ENCODE data around the gene CYP2E1. TPM values are rescaled to one million over a fixed set of nuclear protein-coding genes. Genes with fewer than 3 reads are reported as not detected.

The CYP2E1 gene
- total and polyA plus RNA-seq, 8 donors, result 4.6 to 10.1 (median 7.5) TPM

DNA sequence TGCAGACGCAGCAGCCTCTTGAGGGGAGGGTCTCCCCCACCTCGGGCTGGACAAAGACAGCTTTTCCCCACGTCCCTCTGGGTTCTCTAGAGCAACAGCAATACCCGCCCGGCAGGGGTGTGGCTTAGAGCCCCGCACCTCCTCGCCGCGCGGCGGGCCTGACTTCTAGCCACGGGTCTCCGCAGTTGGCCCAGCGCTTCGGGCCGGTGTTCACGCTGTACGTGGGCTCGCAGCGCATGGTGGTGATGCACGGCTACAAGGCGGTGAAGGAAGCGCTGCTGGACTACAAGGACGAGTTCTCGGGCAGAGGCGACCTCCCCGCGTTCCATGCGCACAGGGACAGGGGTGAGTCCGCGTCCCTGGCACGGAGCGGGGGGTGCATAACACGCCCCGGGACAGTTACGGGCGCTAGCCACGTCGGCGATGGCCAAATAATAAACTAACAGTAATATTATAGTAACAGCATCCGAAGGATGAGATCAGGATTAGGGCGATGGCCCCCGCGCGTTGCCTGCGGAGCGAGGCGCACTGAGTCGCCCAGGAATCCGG is 1.2 kb downstream of the CYP2E1 start:
- peak overlapping the region in 2 of 4 donors; percentile 21 to 46 for H3K27ac ChIP-seq
- ATAC-seq (peak; percentile 47 to 69 (median 68)), DNase-seq (peak in 2 of 6 donors; percentile 23 to 76), FAIRE-seq (no peak)
- H3K27me3 ChIP-seq, result no peaks in the 10 kb centered on the region
- intact Hi-C loops (cut with DNase I), result no loop called here
- H3K36me3 ChIP-seq, result no peaks in the 10 kb centered on the region
- TF ChIP-seq, protein P1, sequence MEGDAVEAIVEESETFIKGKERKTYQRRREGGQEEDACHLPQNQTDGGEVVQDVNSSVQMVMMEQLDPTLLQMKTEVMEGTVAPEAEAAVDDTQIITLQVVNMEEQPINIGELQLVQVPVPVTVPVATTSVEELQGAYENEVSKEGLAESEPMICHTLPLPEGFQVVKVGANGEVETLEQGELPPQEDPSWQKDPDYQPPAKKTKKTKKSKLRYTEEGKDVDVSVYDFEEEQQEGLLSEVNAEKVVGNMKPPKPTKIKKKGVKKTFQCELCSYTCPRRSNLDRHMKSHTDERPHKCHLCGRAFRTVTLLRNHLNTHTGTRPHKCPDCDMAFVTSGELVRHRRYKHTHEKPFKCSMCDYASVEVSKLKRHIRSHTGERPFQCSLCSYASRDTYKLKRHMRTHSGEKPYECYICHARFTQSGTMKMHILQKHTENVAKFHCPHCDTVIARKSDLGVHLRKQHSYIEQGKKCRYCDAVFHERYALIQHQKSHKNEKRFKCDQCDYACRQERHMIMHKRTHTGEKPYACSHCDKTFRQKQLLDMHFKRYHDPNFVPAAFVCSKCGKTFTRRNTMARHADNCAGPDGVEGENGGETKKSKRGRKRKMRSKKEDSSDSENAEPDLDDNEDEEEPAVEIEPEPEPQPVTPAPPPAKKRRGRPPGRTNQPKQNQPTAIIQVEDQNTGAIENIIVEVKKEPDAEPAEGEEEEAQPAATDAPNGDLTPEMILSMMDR (IDR thresholded peaks at IDR 0.05), result no peak
- 2 to 16% methylated on average over 50 of the region's 50 CpGs for WGBS, 2 donors
- H3K4me1 ChIP-seq, result peaks cover 0 to 6% (median 0%) of the 10 kb centered on the region in 3 donors
- H3K4me3 ChIP-seq, result peak overlapping the region; percentile 27 to 57 (median 34)
- H3K9me3 ChIP-seq, result no peaks in the 10 kb centered on the region

DNA sequence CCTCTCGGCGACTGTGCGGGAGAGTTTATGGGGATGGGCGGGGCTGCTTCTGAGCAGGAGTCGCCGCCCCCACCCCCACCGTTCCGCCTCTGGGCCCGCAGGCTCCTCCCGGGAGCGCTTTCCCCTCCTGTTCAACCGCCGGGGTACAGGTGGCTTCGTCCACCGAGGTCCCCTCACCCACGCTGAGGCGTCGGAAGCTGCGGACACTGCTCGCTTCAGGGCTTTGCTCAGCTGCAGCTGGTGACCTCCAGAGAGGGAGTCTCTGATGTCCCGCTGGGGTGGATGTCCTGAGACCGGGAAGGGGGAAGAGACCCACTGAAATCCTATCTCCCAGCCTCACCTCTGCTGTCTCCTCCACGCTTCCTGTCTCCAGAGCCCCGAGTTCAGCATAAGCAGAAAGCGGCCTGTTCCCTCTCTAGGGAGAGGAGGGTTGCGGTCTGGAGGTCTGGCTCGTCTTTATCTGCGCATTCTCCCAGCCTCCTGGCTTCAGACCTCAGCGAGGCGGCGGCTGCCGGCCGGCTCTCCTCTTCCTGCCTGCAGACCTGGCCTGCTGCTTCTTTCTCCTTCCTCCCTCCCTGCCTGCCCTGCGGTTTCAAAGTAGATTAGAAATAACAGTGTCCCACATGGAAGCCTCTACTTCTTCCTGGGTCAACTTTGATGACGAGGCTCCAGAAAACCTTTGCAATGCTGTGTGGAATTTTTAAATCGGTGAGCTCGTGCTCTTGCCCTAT is 1.8 kb downstream of the CYP2E1 start:
- ATAC-seq (peak; percentile 49 to 90 (median 81)), DNase-seq (peak; percentile 22 to 77 (median 46)), FAIRE-seq (no peak)
- intact Hi-C loops (cut with DNase I), result no loop called here
- Histone ChIP-seq H3K27ac (no peak overlapping the region), H3K4me3 (peak overlapping the region; percentile 27 to 57 (median 34)), H3K27me3 (no peaks in the 10 kb centered on the region), H3K4me1 (peaks cover 0 to 6% (median 0%) of the 10 kb centered on the region in 3 donors), H3K36me3 (no peaks in the 10 kb centered on the region), H3K9me3 (no peaks in the 10 kb centered on the region)
- TF ChIP-seq, protein P1 (IDR thresholded peaks at IDR 0.05), result no peak
- 1 to 11% methylated on average over 36 to 37 of the region's 37 CpGs for whole genome bisulfite sequencing, 2 donors

DNA sequence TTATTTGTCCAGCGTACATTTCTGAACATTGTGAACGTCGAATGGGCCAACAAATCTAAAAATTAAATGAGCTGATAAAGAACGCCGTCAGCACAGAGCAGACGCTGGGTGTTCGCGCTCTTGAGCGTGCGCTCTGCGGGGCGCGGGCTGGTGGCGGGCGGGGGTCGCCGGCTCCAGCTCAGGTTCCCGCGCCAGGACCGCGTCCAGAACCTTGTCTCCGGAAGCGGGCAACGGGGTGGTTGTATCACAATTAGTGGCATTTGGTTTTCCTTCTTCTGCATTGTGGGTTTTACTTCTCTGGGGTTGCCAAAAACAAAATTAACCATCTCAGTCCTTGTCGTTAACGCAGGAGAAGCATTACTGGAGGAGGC is 2.4 kb downstream of the CYP2E1 start:
- no peaks in the 10 kb centered on the region for H3K9me3 ChIP-seq
- DNase-seq (no peak), ATAC-seq (no peak), FAIRE-seq (no peak)
- peak overlapping the region in 3 of 4 donors; percentile 31 to 57 (median 38) for H3K4me3 ChIP-seq
- no peaks in the 10 kb centered on the region for H3K36me3 ChIP-seq
- H3K27me3 ChIP-seq, result no peaks in the 10 kb centered on the region
- WGBS, 2 donors, result 9 to 10% methylated on average over 26 of the region's 26 CpGs
- H3K4me1 ChIP-seq, result peaks cover 0 to 6% (median 0%) of the 10 kb centered on the region in 3 donors
- TF ChIP-seq, protein P1 (IDR thresholded peaks at IDR 0.05), result no peak
- H3K27ac ChIP-seq, result no peak overlapping the region
- intact Hi-C loops (cut with DNase I), result no loop called here

DNA sequence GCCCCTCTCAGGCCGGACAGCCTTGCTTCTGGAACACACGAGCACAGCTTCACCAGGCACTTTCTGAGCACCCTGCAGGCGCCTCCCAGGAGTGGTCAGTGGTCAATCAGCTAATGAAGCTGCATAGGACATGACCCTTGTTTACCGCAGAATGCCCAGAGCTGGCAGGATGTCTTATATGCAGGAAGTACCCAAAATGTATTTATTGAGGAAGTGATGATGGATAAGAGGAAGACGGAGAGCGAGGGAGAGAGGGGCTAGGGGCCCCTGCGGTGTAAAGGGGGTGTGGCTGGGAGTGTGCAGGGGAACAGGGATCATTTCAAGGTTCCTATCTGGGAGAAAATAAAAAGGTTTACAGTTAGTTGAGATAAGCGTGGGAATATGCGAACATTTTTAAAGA is 3.3 kb downstream of the CYP2E1 start:
- no peak overlapping the region for H3K27ac ChIP-seq
- no peaks in the 10 kb centered on the region for H3K27me3 ChIP-seq
- DNase-seq (no peak), FAIRE-seq (no peak), ATAC-seq (no peak)
- no peaks in the 10 kb centered on the region for H3K9me3 ChIP-seq
- intact Hi-C loops (cut with DNase I), result no loop called here
- 73 to 80% methylated on average over 9 of the region's 9 CpGs for WGBS, 2 donors
- H3K4me3 ChIP-seq, result no peak overlapping the region
- peaks cover 0 to 6% (median 0%) of the 10 kb centered on the region in 3 donors for H3K4me1 ChIP-seq
- no peaks in the 10 kb centered on the region for H3K36me3 ChIP-seq
- TF ChIP-seq, protein P1 (IDR thresholded peaks at IDR 0.05), result no peak

- intact Hi-C loops (cut with DNase I), result no loop called here
- no peak for ATAC-seq
- TF ChIP-seq, protein P1 (IDR thresholded peaks at IDR 0.05), result no peak
Measured at GRCh38 chr10:133532871-133533270, 5.7 kb downstream of the CYP2E1 start.

More at GRCh38 chr10:133532871-133533270, 5.7 kb downstream of the CYP2E1 start:
- Histone ChIP-seq H3K4me3 (no peak overlapping the region), H3K27ac (no peak overlapping the region), H3K36me3 (no peaks in the 10 kb centered on the region), H3K4me1 (peaks cover 0 to 6% (median 0%) of the 10 kb centered on the region in 3 donors), H3K27me3 (no peaks in the 10 kb centered on the region), H3K9me3 (no peaks in the 10 kb centered on the region)
- no peak for FAIRE-seq
- no peak for DNase-seq
- 81 to 87% methylated on average over 7 of the region's 7 CpGs for WGBS, 2 donors

Measured in pancreas (tissue), 10 donors.